Measurements from ENCODE around the gene KNL1.

- TF ChIP-seq POLR2A (IDR thresholded peaks at IDR 0.05) (no peak), CTCF (IDR thresholded peaks at IDR 0.05) (no peak)
These were observed 36.3 kb downstream of the KNL1 start for GRCh38 chr15:40630313-40630712.
